GM12874 (cell line): ENCODE measurements around the gene CCDC120.

Experiments used
- CTCF ChIP-seq: IDR thresholded peaks from 2 replicates; pipeline ENCODE4 v1.5.1; 2011; ENCODE audit warnings: low read depth, mild to moderate bottlenecking, control low read depth, low read length, moderate library complexity; ENCODE audit not compliant: insufficient read depth

The CCDC120 gene, protein sequence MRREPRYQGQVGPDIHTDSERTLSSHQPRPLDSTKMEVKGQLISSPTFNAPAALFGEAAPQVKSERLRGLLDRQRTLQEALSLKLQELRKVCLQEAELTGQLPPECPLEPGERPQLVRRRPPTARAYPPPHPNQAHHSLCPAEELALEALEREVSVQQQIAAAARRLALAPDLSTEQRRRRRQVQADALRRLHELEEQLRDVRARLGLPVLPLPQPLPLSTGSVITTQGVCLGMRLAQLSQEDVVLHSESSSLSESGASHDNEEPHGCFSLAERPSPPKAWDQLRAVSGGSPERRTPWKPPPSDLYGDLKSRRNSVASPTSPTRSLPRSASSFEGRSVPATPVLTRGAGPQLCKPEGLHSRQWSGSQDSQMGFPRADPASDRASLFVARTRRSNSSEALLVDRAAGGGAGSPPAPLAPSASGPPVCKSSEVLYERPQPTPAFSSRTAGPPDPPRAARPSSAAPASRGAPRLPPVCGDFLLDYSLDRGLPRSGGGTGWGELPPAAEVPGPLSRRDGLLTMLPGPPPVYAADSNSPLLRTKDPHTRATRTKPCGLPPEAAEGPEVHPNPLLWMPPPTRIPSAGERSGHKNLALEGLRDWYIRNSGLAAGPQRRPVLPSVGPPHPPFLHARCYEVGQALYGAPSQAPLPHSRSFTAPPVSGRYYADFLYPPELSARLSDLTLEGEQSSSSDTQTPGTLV

GRCh38 chrX:49058794-49059193, at the start of gene CCDC120:
CCDC120 (plus strand) TSS chrX:49058999; CDS start chrX:49062042, 3,043 bp downstream.
- TF ChIP-seq CTCF = no peak

DNA sequence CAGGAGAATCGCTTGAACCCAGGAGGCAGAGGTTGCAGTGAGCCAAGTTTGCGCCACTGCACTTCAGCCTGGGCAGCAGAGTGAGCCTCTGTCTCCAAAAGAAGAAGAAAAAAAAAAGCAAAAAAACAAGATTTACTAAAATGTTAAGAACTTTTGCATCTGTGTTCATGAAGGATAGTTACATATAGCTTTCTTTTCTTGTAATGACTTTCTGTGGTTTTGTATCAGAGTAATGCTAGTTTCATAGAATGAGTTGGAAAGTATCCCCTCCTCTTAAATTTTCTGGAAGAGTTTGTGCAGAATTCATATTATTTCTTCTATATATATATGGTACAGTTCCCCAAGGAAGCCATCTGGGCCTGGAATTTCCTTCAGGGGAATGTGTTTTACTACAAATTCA, 39.7 kb upstream of the CCDC120 start:
- TF ChIP-seq CTCF = no peak

DNA sequence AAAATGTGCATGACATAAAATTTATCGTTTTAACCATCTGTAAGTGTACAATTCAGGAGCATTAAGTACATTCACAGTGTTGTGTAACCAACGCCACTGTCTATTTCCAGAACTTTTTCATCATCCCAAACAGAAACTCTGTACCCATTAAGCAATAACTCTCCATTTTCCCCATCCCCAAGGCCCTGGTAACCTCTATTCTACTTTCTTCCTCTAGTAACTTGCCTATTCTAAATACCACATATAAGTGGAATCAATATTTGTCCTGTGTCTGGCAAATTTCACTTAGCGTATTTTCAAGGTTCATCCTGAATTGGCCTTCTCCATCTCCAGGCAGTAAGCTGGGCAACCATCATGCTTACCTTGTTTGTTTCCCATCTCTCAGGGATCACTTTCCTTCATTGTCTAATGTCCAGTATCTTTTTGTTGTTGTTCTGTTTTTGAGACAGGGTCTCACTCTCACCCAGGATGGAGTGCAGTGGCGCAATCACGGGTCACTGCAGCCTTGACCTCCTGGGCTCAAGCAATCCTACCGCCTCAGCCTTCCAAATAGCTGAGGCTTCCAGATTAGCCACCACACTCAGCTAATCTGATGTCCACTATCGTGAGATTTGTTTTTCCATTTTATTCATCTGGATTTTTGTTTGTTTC, 39.1 kb upstream of the CCDC120 start:
- TF ChIP-seq CTCF = no peak

- TF ChIP-seq CTCF = no peak
These were observed 28.9 kb upstream of the CCDC120 start for GRCh38 chrX:49029876-49030275.

DNA sequence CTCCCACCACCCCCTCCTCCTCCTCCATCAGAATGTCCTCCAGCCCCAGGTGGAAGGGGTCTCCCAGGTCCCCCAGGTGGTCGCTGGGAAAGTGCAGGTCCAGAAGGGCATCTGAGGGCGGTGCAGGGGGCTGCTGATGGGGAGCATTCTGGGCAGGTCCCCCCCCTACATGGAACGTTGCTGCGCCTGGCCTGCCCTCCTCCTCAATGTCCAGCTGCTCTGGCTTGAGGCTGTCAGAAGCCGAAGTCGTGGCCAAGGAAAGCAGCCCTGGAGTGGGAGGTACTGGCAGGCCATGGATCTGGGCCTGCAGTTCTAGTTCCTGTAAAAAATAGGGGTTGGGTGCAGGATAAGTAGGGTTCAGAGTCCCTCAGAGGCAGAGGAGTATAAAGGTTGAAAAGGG, 28.5 kb upstream of the CCDC120 start:
- no peak for TF ChIP-seq CTCF

GRCh38 chrX:49037883-49038475, 20.8 kb upstream of the CCDC120 start:
- TF ChIP-seq CTCF = no peak
